ENCODE results near the gene PRKG1.

- TF ChIP-seq CTCF (IDR thresholded peaks at IDR 0.05; ENCODE audit: low read depth, low read length, missing input control) (no peak), RAD21 (IDR thresholded peaks at IDR 0.05) (no peak), ATF3 (IDR thresholded peaks at IDR 0.05) (no peak), TAF1 (conservative IDR thresholded peaks at IDR 0.05) (no peak), MAX (IDR thresholded peaks at IDR 0.05) (no peak), GABPA (IDR thresholded peaks at IDR 0.05 in 1 of 2, conservative IDR thresholded peaks at IDR 0.05 in 1 of 2) (no peak)
Measured at GRCh38 chr10:51638737-51639136, 564.5 kb downstream of the PRKG1 start.
